GM20000 (cell line): ENCODE measurements around the gene LCN12.
"Not testable (repeated sequence)": the region's sequence is repeated elsewhere in the genome, so short reads cannot be mapped to it uniquely, and the experiment has no call there.

Experiments
- DNase-seq: peaks from one replicate; pipeline ENCODE4 v3.0.0; 2012; ENCODE audit warnings: low spot score
- CTCF ChIP-seq: IDR thresholded peaks from 2 replicates; pipeline ENCODE4 v1.5.1; 2012; ENCODE audit warnings: mild to moderate bottlenecking, control low read depth; ENCODE audit errors: extremely low read depth, missing control alignments

The LCN12 gene

GRCh38 chr9:136996361-136997292 lies 44.6 kb downstream of the LCN12 start, which contains the start of gene CLIC3:
TSS of gene CLIC3 (minus strand) at chr9:136996568. CDS start at chr9:136996543, 25 bp downstream.
- DNase-seq, result no peak
- no peak for TF ChIP-seq CTCF

- DNase-seq, result no peak
- TF ChIP-seq CTCF, result no peak
These were observed 45.3 kb downstream of the LCN12 start for GRCh38 chr9:136997371-136997770.

GRCh38 chr9:136997830-136998234 lies 45.8 kb downstream of the LCN12 start:
- TF ChIP-seq CTCF, result no peak
- no peak for DNase-seq

- TF ChIP-seq CTCF, result no peak
- DNase-seq, result peak; percentile 91
These were observed 48.3 kb downstream of the LCN12 start for GRCh38 chr9:137000177-137000930.

GRCh38 chr9:137001857-137002645 lies 50.0 kb downstream of the LCN12 start:
- no peak for TF ChIP-seq CTCF
- no peak for DNase-seq

GRCh38 chr9:137002646-137003041 lies 50.6 kb downstream of the LCN12 start:
- TF ChIP-seq CTCF, result no peak
- no peak for DNase-seq

- not testable (repeated sequence) for DNase-seq
- peak; percentile 20 for TF ChIP-seq CTCF
These were observed 52.2 kb downstream of the LCN12 start for GRCh38 chr9:137004285-137004684.
